ENCODE results near the gene OLR1.
A peak's percentile ranks its signal among the peaks of the same experiment; 100 is the strongest.

OLR1 gene

GRCh38 chr12:10153271-10154144 is 18.4 kb downstream of the OLR1 start:
- peak; percentile 67 for DNase-seq

GRCh38 chr12:10151621-10152020 is 20.3 kb downstream of the OLR1 start:
- no peak for DNase-seq

GRCh38 chr12:10147714-10148403 is 24.1 kb downstream of the OLR1 start:
- DNase-seq = no peak

- DNase-seq = no peak
Observed at GRCh38 chr12:10142976-10143589, 28.8 kb downstream of the OLR1 start.

- DNase-seq = peak; percentile 54
Observed at GRCh38 chr12:10140001-10140400, 31.9 kb downstream of the OLR1 start.

- DNase-seq = no peak
Observed at GRCh38 chr12:10136637-10137205, 35.2 kb downstream of the OLR1 start.

- no peak for DNase-seq
Observed at GRCh38 chr12:10135126-10135525, 36.8 kb downstream of the OLR1 start.

GRCh38 chr12:10132850-10133370 is 39.0 kb downstream of the OLR1 start:
- DNase-seq = no peak

- DNase-seq = no peak
Observed at GRCh38 chr12:10131111-10131690, 40.7 kb downstream of the OLR1 start.

GRCh38 chr12:10130042-10130441 is 41.9 kb downstream of the OLR1 start, which contains the start of gene CLEC7A:
CLEC7A (minus strand) TSS chr12:10130199; CDS start chr12:10130082, 117 bp downstream.
- no peak for DNase-seq

GRCh38 chr12:10128687-10129086 is 43.2 kb downstream of the OLR1 start:
- no peak for DNase-seq

- no peak for DNase-seq
Observed at GRCh38 chr12:10126413-10126812, 45.5 kb downstream of the OLR1 start.

- no peak for DNase-seq
Observed at GRCh38 chr12:10122689-10123088, 49.2 kb downstream of the OLR1 start.

- no peak for DNase-seq
Observed at GRCh38 chr12:10121278-10121677, 50.7 kb downstream of the OLR1 start.

- DNase-seq = no peak
Observed at GRCh38 chr12:10119066-10119465, 52.9 kb downstream of the OLR1 start.

- DNase-seq = no peak
Observed at GRCh38 chr12:10115890-10116289, 56.0 kb downstream of the OLR1 start.

GRCh38 chr12:10115311-10115710 is 56.6 kb downstream of the OLR1 start:
- DNase-seq = no peak

- no peak for DNase-seq
Observed at GRCh38 chr12:10113920-10114319, 58.0 kb downstream of the OLR1 start.

- DNase-seq = peak; percentile 5
Observed at GRCh38 chr12:10113075-10113474, 58.9 kb downstream of the OLR1 start.

GRCh38 chr12:10111451-10111850 is 60.5 kb downstream of the OLR1 start:
- no peak for DNase-seq

GRCh38 chr12:10110256-10110844 is 61.6 kb downstream of the OLR1 start:
- DNase-seq = no peak

Measured in fibroblast of skin of scalp (primary cell).